CD4-positive, CD25-positive, alpha-beta regulatory T cell (primary cell): ENCODE data around the gene BPIFA2. TPM values are rescaled to one million over a fixed set of nuclear protein-coding genes. Genes with fewer than 3 reads are reported as not detected.
"Not testable (repeated sequence)": the region's sequence is repeated elsewhere in the genome, so short reads cannot be mapped to it uniquely, and the experiment has no call there.

Source experiments
- ATAC-seq, 2 donors: fragments of 150-1000 bp; cut with Tn5 transposase; one replicate each; pipeline ENCODE4 v1.10.0; 2021; ENCODE audit warnings: low read depth in 2 of 2, moderate number of reproducible peaks in 2 of 2, moderate library complexity in 1 of 2
- DNase-seq, 3 donors: peaks; one replicate each; pipeline versions ENCODE4 v3.0.0 to v3.0.0-alpha.2; 2012 to 2022; ENCODE audit warnings: mixed read lengths in 1 of 3
- H3K27ac ChIP-seq: one replicate; pipeline ENCODE4 v1.7.0; 2013; ENCODE audit warnings: mild to moderate bottlenecking, low read length; ENCODE audit not compliant: insufficient read depth, poor library complexity, severe bottlenecking
- H3K27me3 ChIP-seq: one replicate; pipeline ENCODE4 v1.7.0; 2013; ENCODE audit warnings: low read length; ENCODE audit not compliant: control insufficient read depth, insufficient read depth
- H3K36me3 ChIP-seq: one replicate; pipeline ENCODE4 v1.7.0; 2013; ENCODE audit warnings: mild to moderate bottlenecking, low read length, moderate library complexity; ENCODE audit not compliant: control insufficient read depth, insufficient read depth
- H3K4me1 ChIP-seq: 2 replicates; pipeline ENCODE4 v1.7.0; 2013; ENCODE audit warnings: mild to moderate bottlenecking, low read length; ENCODE audit not compliant: insufficient read depth, control insufficient read depth, poor library complexity, severe bottlenecking
- H3K4me3 ChIP-seq: one replicate; pipeline ENCODE4 v1.7.0; 2013; ENCODE audit warnings: low read depth, mild to moderate bottlenecking, low read length, moderate library complexity
- H3K9me3 ChIP-seq, 2 experiments: 1 replicate in 1 of 2; 2 replicates in 1 of 2; pipeline ENCODE4 v1.7.0; 2013; ENCODE audit warnings: low read length in 2 of 2, mild to moderate bottlenecking in 1 of 2, moderate library complexity in 1 of 2; ENCODE audit not compliant: control insufficient read depth in 2 of 2
- H3K27ac Mint-ChIP-seq, 3 donors: one replicate each; pipeline ENCODE4 v1.8.0; 2020 to 2022; ENCODE audit warnings: mild to moderate bottlenecking in 3 of 3, mixed read lengths in 3 of 3, moderate library complexity in 2 of 3
- H3K27me3 Mint-ChIP-seq: one replicate; pipeline ENCODE4 v1.8.0; 2022; ENCODE audit warnings: mild to moderate bottlenecking, mixed read lengths
- H3K36me3 Mint-ChIP-seq: one replicate; pipeline ENCODE4 v1.8.0; 2020; ENCODE audit warnings: mixed read lengths
- H3K4me1 Mint-ChIP-seq, 4 donors: one replicate each; pipeline ENCODE4 v1.8.0; 2020 to 2022; ENCODE audit warnings: mixed read lengths in 4 of 4, mild to moderate bottlenecking in 1 of 4
- H3K4me3 Mint-ChIP-seq, 4 donors: one replicate each; pipeline ENCODE4 v1.8.0; 2020 to 2022; ENCODE audit warnings: mild to moderate bottlenecking in 4 of 4, mixed read lengths in 4 of 4, moderate library complexity in 3 of 4
- H3K9me3 Mint-ChIP-seq, 7 donors: one replicate each; pipeline ENCODE4 v1.8.0; 2020 to 2022; ENCODE audit warnings: mixed read lengths in 7 of 7, mild to moderate bottlenecking in 3 of 7, moderate library complexity in 2 of 7
- polyA plus RNA-seq, 4 donors: library from polyadenylated mRNA; unstranded; fragments of 300-500 nt; fragmentation: Illumina TruSeq; gene quantifications; one replicate each; pipeline ENCODE4 v1.2.3, GENCODE V29; 2021
- total RNA-seq: library from RNA; stranded (reverse); gene quantifications from one replicate; pipeline ENCODE4 v1.2.3, GENCODE V29; 2022

Gene BPIFA2
- total and polyA plus RNA-seq, 5 donors from 2014 or later, result not detected

GRCh38 chr20:33175123-33175522, 7.2 kb downstream of the BPIFA2 start:
- Histone ChIP-seq H3K27me3 (peaks cover 3% of the 10 kb centered on the region), H3K4me1 (no peaks in the 10 kb centered on the region), H3K36me3 (no peaks in the 10 kb centered on the region), H3K4me3 (no peak overlapping the region), H3K9me3 (no peaks in the 10 kb centered on the region), H3K27ac (no peak overlapping the region)
- H3K27ac Mint-ChIP-seq, result no peak overlapping the region
- no peak overlapping the region for H3K4me3 Mint-ChIP-seq
- H3K27me3 Mint-ChIP-seq, result peaks cover 8% of the 10 kb centered on the region
- no peak for DNase-seq
- ATAC-seq, result no peak
- no peaks in the 10 kb centered on the region for H3K36me3 Mint-ChIP-seq
- H3K4me1 Mint-ChIP-seq, result no peaks in the 10 kb centered on the region
- H3K9me3 Mint-ChIP-seq, result peaks cover 0 to 9% (median 2%) of the 10 kb centered on the region in 7 donors

GRCh38 chr20:33176101-33176500, 8.1 kb downstream of the BPIFA2 start:
- Histone ChIP-seq H3K27ac (no peak overlapping the region), H3K4me1 (no peaks in the 10 kb centered on the region), H3K36me3 (no peaks in the 10 kb centered on the region), H3K27me3 (peaks cover 3% of the 10 kb centered on the region), H3K9me3 (no peaks in the 10 kb centered on the region), H3K4me3 (no peak overlapping the region)
- H3K36me3 Mint-ChIP-seq, result no peaks in the 10 kb centered on the region
- ATAC-seq (no peak), DNase-seq (no peak)
- H3K9me3 Mint-ChIP-seq, result peaks cover 0 to 4% (median 0%) of the 10 kb centered on the region in 7 donors
- no peak overlapping the region for H3K4me3 Mint-ChIP-seq
- H3K4me1 Mint-ChIP-seq, result no peaks in the 10 kb centered on the region
- no peak overlapping the region for H3K27ac Mint-ChIP-seq
- peaks cover 5% of the 10 kb centered on the region for H3K27me3 Mint-ChIP-seq

GRCh38 chr20:33177866-33178265, 9.9 kb downstream of the BPIFA2 start:
- Mint-ChIP-seq H3K27me3 (peaks cover 2% of the 10 kb centered on the region), H3K4me1 (no peaks in the 10 kb centered on the region), H3K36me3 (no peaks in the 10 kb centered on the region), H3K4me3 (no peak overlapping the region), H3K27ac (no peak overlapping the region), H3K9me3 (no peaks in the 10 kb centered on the region)
- no peaks in the 10 kb centered on the region for H3K4me1 ChIP-seq
- H3K9me3 ChIP-seq, result no peaks in the 10 kb centered on the region
- H3K27ac ChIP-seq, result no peak overlapping the region
- ATAC-seq, result no peak
- H3K36me3 ChIP-seq, result no peaks in the 10 kb centered on the region
- no peak overlapping the region for H3K4me3 ChIP-seq
- peaks cover under 1% of the 10 kb centered on the region for H3K27me3 ChIP-seq
- no peak for DNase-seq

GRCh38 chr20:33178726-33179125, 10.8 kb downstream of the BPIFA2 start:
- H3K27me3 Mint-ChIP-seq, result no peaks in the 10 kb centered on the region
- no peaks in the 10 kb centered on the region for H3K4me1 ChIP-seq
- DNase-seq (no peak), ATAC-seq (no peak)
- no peaks in the 10 kb centered on the region for H3K36me3 ChIP-seq
- H3K27me3 ChIP-seq, result no peaks in the 10 kb centered on the region
- H3K27ac ChIP-seq, result no peak overlapping the region
- peaks cover 0 to 3% of the 10 kb centered on the region in 2 experiments for H3K9me3 ChIP-seq
- H3K4me1 Mint-ChIP-seq, result no peaks in the 10 kb centered on the region
- no peaks in the 10 kb centered on the region for H3K9me3 Mint-ChIP-seq
- no peak overlapping the region for H3K27ac Mint-ChIP-seq
- H3K4me3 ChIP-seq, result no peak overlapping the region
- H3K36me3 Mint-ChIP-seq, result peaks cover 5% of the 10 kb centered on the region
- H3K4me3 Mint-ChIP-seq, result no peak overlapping the region

- ATAC-seq, result no peak
- H3K27ac Mint-ChIP-seq, result no peak overlapping the region
- no peaks in the 10 kb centered on the region for H3K27me3 ChIP-seq
- DNase-seq, result no peak
- H3K4me1 Mint-ChIP-seq, result no peaks in the 10 kb centered on the region
- no peaks in the 10 kb centered on the region for H3K27me3 Mint-ChIP-seq
- H3K9me3 ChIP-seq, result peaks cover 0 to 3% of the 10 kb centered on the region in 2 experiments
- no peaks in the 10 kb centered on the region for H3K36me3 ChIP-seq
- H3K4me1 ChIP-seq, result no peaks in the 10 kb centered on the region
- no peak overlapping the region for H3K4me3 Mint-ChIP-seq
- H3K9me3 Mint-ChIP-seq, result no peaks in the 10 kb centered on the region
- H3K4me3 ChIP-seq, result no peak overlapping the region
- no peak overlapping the region for H3K27ac ChIP-seq
- peaks cover 5% of the 10 kb centered on the region for H3K36me3 Mint-ChIP-seq
Measured at GRCh38 chr20:33180169-33180568, 12.2 kb downstream of the BPIFA2 start.

- no peak overlapping the region for H3K4me3 Mint-ChIP-seq
- peak overlapping the region in 1 of 3 donors; percentile 38 for H3K27ac Mint-ChIP-seq
- Histone ChIP-seq H3K4me1 (no peaks in the 10 kb centered on the region), H3K27me3 (no peaks in the 10 kb centered on the region), H3K4me3 (no peak overlapping the region), H3K36me3 (no peaks in the 10 kb centered on the region), H3K27ac (no peak overlapping the region), H3K9me3 (peaks cover 0 to 3% of the 10 kb centered on the region in 2 experiments)
- H3K4me1 Mint-ChIP-seq, result no peaks in the 10 kb centered on the region
- H3K27me3 Mint-ChIP-seq, result no peaks in the 10 kb centered on the region
- ATAC-seq, result no peak
- H3K36me3 Mint-ChIP-seq, result peaks cover 5% of the 10 kb centered on the region
- DNase-seq, result no peak
- H3K9me3 Mint-ChIP-seq, result no peaks in the 10 kb centered on the region
Measured at GRCh38 chr20:33181482-33182093, 13.6 kb downstream of the BPIFA2 start.

- peaks cover under 1% of the 10 kb centered on the region for H3K27me3 Mint-ChIP-seq
- H3K36me3 ChIP-seq, result no peaks in the 10 kb centered on the region
- no peaks in the 10 kb centered on the region for H3K27me3 ChIP-seq
- ATAC-seq, result no peak
- H3K27ac ChIP-seq, result no peak overlapping the region
- no peaks in the 10 kb centered on the region for H3K4me1 ChIP-seq
- no peaks in the 10 kb centered on the region for H3K9me3 Mint-ChIP-seq
- H3K4me3 Mint-ChIP-seq, result no peak overlapping the region
- no peak overlapping the region for H3K27ac Mint-ChIP-seq
- no peaks in the 10 kb centered on the region for H3K4me1 Mint-ChIP-seq
- DNase-seq, result no peak
- no peak overlapping the region for H3K4me3 ChIP-seq
- peaks cover 5% of the 10 kb centered on the region for H3K36me3 Mint-ChIP-seq
- peaks cover 0 to 3% of the 10 kb centered on the region in 2 experiments for H3K9me3 ChIP-seq
Measured at GRCh38 chr20:33183312-33183711, 15.4 kb downstream of the BPIFA2 start.

- H3K27me3 Mint-ChIP-seq, H3K4me1 Mint-ChIP-seq: not testable (repeated sequence)
Measured at GRCh38 chr20:33185031-33185590, 17.2 kb downstream of the BPIFA2 start.

More at GRCh38 chr20:33185031-33185590, 17.2 kb downstream of the BPIFA2 start:
- not testable (repeated sequence) for H3K27ac Mint-ChIP-seq, ATAC-seq, H3K9me3 ChIP-seq, H3K27ac ChIP-seq, DNase-seq, H3K27me3 ChIP-seq, H3K36me3 ChIP-seq, H3K4me3 Mint-ChIP-seq, H3K4me1 ChIP-seq, H3K36me3 Mint-ChIP-seq, H3K9me3 Mint-ChIP-seq, H3K4me3 ChIP-seq
